Measurements from ENCODE around the gene CLRN3.

The CLRN3 gene

DNA sequence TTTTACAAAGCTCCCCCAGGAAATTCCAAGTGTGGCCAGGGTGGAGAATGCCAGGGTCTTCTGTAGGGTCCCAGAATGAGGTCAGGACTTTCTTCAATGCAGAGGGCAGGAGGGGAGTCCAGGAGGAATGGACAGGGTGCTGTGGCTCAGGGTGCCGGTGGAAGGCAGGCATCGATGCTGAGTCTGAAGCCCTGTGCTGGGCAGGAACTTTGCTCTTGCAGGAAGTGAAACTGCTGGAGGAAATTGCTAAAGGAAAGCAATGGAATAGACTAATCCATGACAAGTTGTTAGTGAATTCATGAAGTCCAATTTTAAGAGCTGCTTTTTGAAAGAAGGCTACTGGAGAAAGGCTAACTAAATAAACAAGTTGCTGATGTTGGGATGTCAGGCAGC lies 29.0 kb upstream of the CLRN3 start:
- H3K27ac ChIP-seq: peak overlapping the region; percentile 76 to 96 (median 87)
- H4K20me1 ChIP-seq: no peaks in the 10 kb centered on the region
- H3K27me3 ChIP-seq: no peaks in the 10 kb centered on the region
- peak in 2 of 11 experiments; percentile 15 to 32; a peak in 3 of 22 replicates for TF ChIP-seq Cebpa-rat (IDR thresholded peaks at IDR 0.05)
- H3K9ac ChIP-seq: peak overlapping the region; percentile 55 to 80 (median 74); a peak in 17 of 22 replicates
- H3K9me3 ChIP-seq (replicated peaks in 1 of 11): peaks cover 0 to 17% (median 7%) of the 10 kb centered on the region in 11 experiments; a peak in 19 of 22 replicates
- peak overlapping the region; percentile 80 to 99 (median 93) for H3K4me2 ChIP-seq
- H3K36me3 ChIP-seq: peaks cover 0 to 12% (median 0%) of the 10 kb centered on the region in 11 experiments; a peak in 6 of 22 replicates
- H3K4me3 ChIP-seq: peak overlapping the region in 6 of 10 experiments; percentile 24 to 59 (median 42); a peak in 10 of 20 replicates
- H3K4me1 ChIP-seq: peaks cover 71 to 100% (median 93%) of the 10 kb centered on the region in 10 experiments

DNA sequence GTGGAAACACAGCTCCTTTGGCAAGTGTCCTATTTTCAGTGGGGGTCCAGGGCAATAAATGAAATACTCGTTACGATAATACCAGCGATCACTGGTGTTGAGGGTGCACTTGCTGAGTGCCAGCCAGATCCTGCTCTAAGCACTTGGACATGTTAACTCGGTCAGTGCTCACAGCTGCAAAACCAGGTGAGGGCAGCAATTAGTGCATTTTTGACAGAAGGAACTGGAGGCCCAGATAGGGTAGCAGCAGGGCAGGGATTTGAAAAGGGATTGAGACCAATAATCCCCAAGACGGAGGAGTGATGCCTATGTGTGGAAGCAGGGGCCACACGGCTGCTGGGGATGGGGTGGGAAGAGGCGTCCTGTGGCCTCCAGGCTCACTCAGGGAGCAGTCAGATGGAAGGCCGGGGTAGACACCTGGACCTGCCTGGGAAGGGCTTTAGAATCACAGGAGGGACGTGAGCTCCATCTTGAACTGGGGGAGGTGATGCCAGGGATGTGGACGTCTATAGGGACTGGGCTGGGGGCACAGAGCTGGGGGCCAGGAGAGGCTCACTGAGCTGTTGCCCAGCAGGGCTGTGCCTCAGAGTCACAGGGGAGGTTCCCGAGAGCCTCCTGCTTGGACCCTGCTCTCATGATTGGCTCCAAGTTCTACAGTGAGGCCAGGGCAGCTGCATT lies 28.5 kb upstream of the CLRN3 start:
- peaks cover 0 to 23% (median 12%) of the 10 kb centered on the region in 11 experiments; a peak in 21 of 22 replicates for H3K9me3 ChIP-seq (replicated peaks in 1 of 11)
- H3K36me3 ChIP-seq: peaks cover 0 to 17% (median 0%) of the 10 kb centered on the region in 11 experiments; a peak in 6 of 22 replicates
- H3K27me3 ChIP-seq: no peaks in the 10 kb centered on the region
- peak overlapping the region; percentile 47 to 96 (median 87); a peak in 21 of 22 replicates for H3K27ac ChIP-seq
- peak overlapping the region; percentile 80 to 99 (median 93) for H3K4me2 ChIP-seq
- H3K4me3 ChIP-seq: peak overlapping the region in 6 of 10 experiments; percentile 24 to 59 (median 46); a peak in 9 of 20 replicates
- peak overlapping the region in 10 of 11 experiments; percentile 59 to 80 (median 74); a peak in 17 of 22 replicates for H3K9ac ChIP-seq
- no peaks in the 10 kb centered on the region for H4K20me1 ChIP-seq
- no peak for TF ChIP-seq Cebpa-rat (IDR thresholded peaks at IDR 0.05)
- H3K4me1 ChIP-seq: peaks cover 66 to 100% (median 89%) of the 10 kb centered on the region in 10 experiments

DNA sequence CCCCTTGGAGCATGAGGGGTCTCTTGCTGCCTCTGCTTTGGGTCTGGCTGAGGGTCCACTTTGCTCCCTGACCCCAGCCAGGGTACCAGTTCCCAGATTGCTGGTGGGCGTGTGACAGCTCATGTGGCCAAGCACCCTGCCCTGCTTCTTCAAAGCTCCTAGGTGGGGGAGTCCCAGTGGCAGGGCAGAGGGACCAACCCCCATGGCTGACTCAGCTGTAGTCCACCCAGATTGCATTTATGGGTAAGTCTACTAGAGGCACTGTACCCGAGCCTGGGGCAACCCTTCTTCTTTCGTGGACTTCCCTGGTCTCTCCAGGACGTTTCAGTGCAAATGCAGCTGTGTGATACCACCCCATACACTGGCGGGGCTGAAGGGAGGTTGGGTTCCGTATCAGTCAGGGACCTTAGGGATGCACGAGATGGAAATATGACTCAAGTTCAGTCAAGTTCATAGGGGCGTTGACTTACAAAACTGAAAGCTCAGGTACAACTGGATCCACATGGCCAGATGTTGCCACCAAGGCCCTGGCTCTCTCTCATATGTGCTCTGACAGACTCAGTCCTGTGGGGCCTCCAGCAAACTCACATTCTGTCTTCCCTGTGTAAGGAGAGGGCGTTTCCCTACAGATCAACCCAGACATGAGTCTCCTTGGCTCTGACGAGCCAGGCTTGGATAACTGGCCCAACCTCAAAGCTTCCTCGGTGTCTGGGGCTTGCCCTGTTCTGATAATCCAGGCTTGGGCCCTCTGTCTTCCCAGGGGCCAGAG lies 27.7 kb upstream of the CLRN3 start:
- Histone ChIP-seq H3K9ac (peak overlapping the region; percentile 27 to 80 (median 74); a peak in 20 of 22 replicates), H3K4me3 (peak overlapping the region in 9 of 10 experiments; percentile 10 to 59 (median 43); a peak in 16 of 20 replicates), H3K27ac (peak overlapping the region; percentile 47 to 96 (median 87))

DNA sequence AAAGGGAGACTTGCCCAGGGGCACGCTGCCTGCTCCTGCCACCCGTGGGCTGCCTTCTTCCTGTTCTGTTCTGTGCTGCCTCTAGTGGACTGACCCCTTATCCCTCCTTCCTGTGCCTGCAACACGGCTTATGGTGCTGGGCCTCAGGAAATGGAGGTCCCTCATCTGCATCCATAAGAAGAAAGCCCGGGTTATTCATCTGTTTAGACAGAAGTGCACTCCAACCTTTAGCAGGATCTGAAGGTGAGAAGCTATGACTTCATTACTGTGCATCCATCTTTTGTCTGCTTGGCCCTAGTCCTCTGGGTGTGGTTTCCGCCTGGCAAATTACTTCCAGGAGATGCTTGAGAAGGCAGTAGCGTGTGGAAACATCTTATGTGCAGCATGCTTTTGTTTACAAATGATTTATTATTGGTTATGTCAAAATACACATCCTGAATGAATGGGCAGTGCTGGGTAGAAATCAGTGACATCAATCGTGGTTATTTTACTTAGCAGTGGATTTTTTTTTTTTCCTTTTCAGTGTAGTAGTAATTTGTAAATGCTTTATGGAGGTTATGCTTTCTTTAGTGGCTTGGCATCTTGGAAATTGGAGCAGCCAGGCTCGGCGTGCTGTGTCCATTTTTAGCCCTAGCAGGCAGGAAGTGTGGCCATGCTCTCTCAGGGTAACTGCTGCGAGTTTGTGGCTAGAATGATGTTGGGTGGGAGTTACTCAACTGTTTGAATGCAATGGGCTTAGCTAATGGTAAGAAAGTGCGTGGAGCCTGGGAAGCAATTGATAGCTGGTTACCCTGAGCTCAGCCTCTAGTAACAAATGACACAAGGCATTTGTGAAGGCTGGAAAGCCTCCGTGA lies 26.9 kb upstream of the CLRN3 start:
- peaks cover 0 to 23% (median 0%) of the 10 kb centered on the region in 11 experiments; a peak in 6 of 22 replicates for H3K36me3 ChIP-seq
- peak overlapping the region; percentile 47 to 96 (median 87) for H3K27ac ChIP-seq
- peak in 7 of 11 experiments; percentile 30 to 93 (median 63); a peak in 12 of 22 replicates for TF ChIP-seq Cebpa-rat (IDR thresholded peaks at IDR 0.05)
- H3K9me3 ChIP-seq (replicated peaks in 1 of 11): peaks cover 0 to 27% (median 17%) of the 10 kb centered on the region in 11 experiments; a peak in 21 of 22 replicates
- peaks cover 53 to 88% (median 75%) of the 10 kb centered on the region in 10 experiments for H3K4me1 ChIP-seq
- peak overlapping the region; percentile 27 to 80 (median 74); a peak in 20 of 22 replicates for H3K9ac ChIP-seq
- H4K20me1 ChIP-seq: no peaks in the 10 kb centered on the region
- H3K4me2 ChIP-seq: peak overlapping the region; percentile 80 to 99 (median 93)
- H3K4me3 ChIP-seq: peak overlapping the region in 9 of 10 experiments; percentile 10 to 59 (median 43); a peak in 16 of 20 replicates
- no peaks in the 10 kb centered on the region for H3K27me3 ChIP-seq

More for the DNA sequence above, 27.7 kb upstream of the CLRN3 start:
- Histone ChIP-seq H4K20me1 (no peaks in the 10 kb centered on the region), H3K9me3 (replicated peaks in 1 of 11) (peaks cover 0 to 26% (median 17%) of the 10 kb centered on the region in 11 experiments; a peak in 21 of 22 replicates), H3K4me2 (peak overlapping the region; percentile 80 to 99 (median 93)), H3K36me3 (peaks cover 0 to 23% (median 0%) of the 10 kb centered on the region in 11 experiments; a peak in 6 of 22 replicates), H3K27me3 (no peaks in the 10 kb centered on the region), H3K4me1 (peaks cover 58 to 97% (median 84%) of the 10 kb centered on the region in 10 experiments)
- 0 out of 22 replicates have a peak, but pooled peaks of 1 of the 11 experiments have one; percentile 1 for TF ChIP-seq Cebpa-rat (IDR thresholded peaks at IDR 0.05)

DNA sequence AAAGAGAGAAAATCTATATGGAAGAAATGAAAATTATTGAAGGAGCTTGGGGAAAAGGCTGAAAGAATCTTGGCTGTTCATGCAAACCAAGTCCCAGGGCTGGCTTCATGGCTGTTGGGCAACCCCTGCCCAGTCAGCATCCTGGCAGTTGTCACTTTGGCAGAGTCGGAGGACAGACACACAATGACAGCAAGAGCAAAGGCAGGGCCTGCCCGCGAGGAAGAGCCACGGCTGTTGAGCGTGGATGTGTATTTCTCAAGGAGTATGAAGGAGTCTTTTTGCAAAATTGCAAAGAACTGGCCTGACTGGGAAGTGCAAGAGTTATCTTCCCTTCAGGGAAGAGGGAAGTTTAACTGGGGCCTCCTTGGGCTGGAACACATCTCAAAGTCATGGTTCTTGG lies 25.8 kb upstream of the CLRN3 start:
- Histone ChIP-seq H3K27ac (peak overlapping the region in 10 of 11 experiments; percentile 81 to 96 (median 88); a peak in 19 of 22 replicates), H3K4me1 (peaks cover 51 to 77% (median 67%) of the 10 kb centered on the region in 10 experiments), H3K9me3 (replicated peaks in 1 of 11) (peaks cover 0 to 27% (median 17%) of the 10 kb centered on the region in 11 experiments; a peak in 21 of 22 replicates), H3K36me3 (peaks cover 0 to 23% (median 0%) of the 10 kb centered on the region in 11 experiments; a peak in 6 of 22 replicates), H3K27me3 (no peaks in the 10 kb centered on the region), H3K9ac (peak overlapping the region in 6 of 11 experiments; percentile 71 to 80 (median 76); a peak in 6 of 22 replicates), H3K4me2 (peak overlapping the region; percentile 80 to 99 (median 93)), H4K20me1 (no peaks in the 10 kb centered on the region), H3K4me3 (no peak overlapping the region)
- no peak for TF ChIP-seq Cebpa-rat (IDR thresholded peaks at IDR 0.05)

DNA sequence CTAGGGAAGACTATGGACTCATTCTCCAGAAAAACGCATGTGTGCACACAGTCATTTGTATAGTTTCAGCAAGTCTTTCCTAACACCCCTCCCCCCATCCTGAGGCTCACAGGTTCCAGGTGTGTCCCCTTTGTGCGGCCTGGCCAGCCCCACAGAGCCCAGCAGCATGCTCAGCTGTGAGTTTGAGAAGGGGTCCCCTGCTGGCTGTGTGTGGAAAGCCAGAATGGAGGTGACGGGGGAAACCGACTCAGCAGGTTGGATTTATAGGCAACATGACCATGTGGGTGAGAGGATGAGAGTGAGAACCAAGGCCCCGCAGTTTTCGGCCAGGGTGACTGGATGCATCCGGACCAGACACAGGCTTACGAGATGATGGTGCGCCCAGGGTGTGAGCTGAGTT lies 24.1 kb upstream of the CLRN3 start:
- Histone ChIP-seq H3K4me3 (no peak overlapping the region), H3K27ac (peak overlapping the region in 5 of 11 experiments; percentile 33 to 96 (median 87); a peak in 3 of 22 replicates), H3K9ac (no peak overlapping the region), H3K36me3 (peaks cover 0 to 23% (median 0%) of the 10 kb centered on the region in 11 experiments; a peak in 6 of 22 replicates), H4K20me1 (peaks cover 0 to 6% (median 0%) of the 10 kb centered on the region in 11 experiments; a peak in 1 of 22 replicates), H3K27me3 (no peaks in the 10 kb centered on the region), H3K4me1 (peaks cover 37 to 64% (median 51%) of the 10 kb centered on the region in 10 experiments), H3K9me3 (replicated peaks in 1 of 11) (peaks cover 0 to 27% (median 17%) of the 10 kb centered on the region in 11 experiments; a peak in 21 of 22 replicates), H3K4me2 (peak overlapping the region in 5 of 11 experiments; percentile 29 to 98 (median 92); a peak in 6 of 22 replicates)
- no peak for TF ChIP-seq Cebpa-rat (IDR thresholded peaks at IDR 0.05)

DNA sequence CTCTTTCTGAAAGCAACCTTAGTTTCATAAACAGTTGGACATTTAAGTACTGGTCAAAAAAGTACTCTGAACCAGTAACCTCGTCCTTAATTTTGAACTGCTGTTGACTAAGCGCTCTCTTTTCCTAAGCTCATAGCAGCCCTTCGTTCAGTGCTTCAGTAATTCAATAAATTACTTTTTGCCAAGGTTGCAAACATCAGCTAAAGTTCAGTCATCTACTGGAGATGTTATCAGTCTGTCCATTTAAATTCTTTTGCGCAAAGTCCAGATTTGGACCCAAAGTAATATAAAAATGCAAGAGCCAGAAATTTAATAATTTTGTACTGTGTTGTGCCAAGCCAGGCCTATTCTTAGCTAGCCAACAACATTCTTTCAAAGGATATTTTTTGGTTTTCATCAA lies 22.6 kb upstream of the CLRN3 start:
- H3K9ac ChIP-seq: no peak overlapping the region
- TF ChIP-seq Cebpa-rat (IDR thresholded peaks at IDR 0.05): no peak
- H3K4me1 ChIP-seq: peaks cover 32 to 64% (median 47%) of the 10 kb centered on the region in 10 experiments
- H4K20me1 ChIP-seq: peaks cover 0 to 13% (median 0%) of the 10 kb centered on the region in 11 experiments; a peak in 1 of 22 replicates
- H3K4me2 ChIP-seq: no peak overlapping the region
- peaks cover 0 to 27% (median 17%) of the 10 kb centered on the region in 11 experiments; a peak in 20 of 22 replicates for H3K9me3 ChIP-seq (replicated peaks in 1 of 11)
- no peaks in the 10 kb centered on the region for H3K27me3 ChIP-seq
- H3K36me3 ChIP-seq: peaks cover 0 to 23% (median 0%) of the 10 kb centered on the region in 11 experiments; a peak in 6 of 22 replicates
- H3K27ac ChIP-seq: no peak overlapping the region
- H3K4me3 ChIP-seq: no peak overlapping the region

Measured in BLaER1 treated with 17β-estradiol and CSF1 and Interleukin-3, amounts not matched to agents 10 nM and 100 nM (cell line).